Raji (cell line): ENCODE results near the gene SLC16A5.

ENCODE experiments used
- POLR2A ChIP-seq: IDR thresholded peaks from 2 replicates; pipeline ENCODE4 v1.6.1; 2011; ENCODE audit warnings: low read depth, low read length, control low read depth; ENCODE audit not compliant: insufficient read depth

The SLC16A5 gene

GRCh38 chr17:75087558-75088453, at the start of gene SLC16A5:
Gene SLC16A5, plus strand, starts transcription at chr17:75087954. Its CDS starts 5,683 bp downstream, at chr17:75093637.
- no peak for TF ChIP-seq POLR2A

GRCh38 chr17:75039238-75039637, 48.5 kb upstream of the SLC16A5 start:
- no peak for TF ChIP-seq POLR2A

GRCh38 chr17:75041656-75042280, 46.0 kb upstream of the SLC16A5 start:
- TF ChIP-seq POLR2A: no peak

- no peak for TF ChIP-seq POLR2A
These were observed 43.0 kb upstream of the SLC16A5 start for GRCh38 chr17:75044716-75045115.

GRCh38 chr17:75046407-75047289, 41.1 kb upstream of the SLC16A5 start, which contains the start of the genes ATP5PD and KCTD2:
Gene ATP5PD, minus strand, starts transcription at chr17:75046969. Its CDS starts 4,319 bp downstream, at chr17:75042650.
Gene KCTD2, plus strand, starts transcription at chr17:75047225. Its CDS starts 26 bp downstream, at chr17:75047251.
- TF ChIP-seq POLR2A: peak; percentile 99

GRCh38 chr17:75047398-75048098, 40.2 kb upstream of the SLC16A5 start:
- TF ChIP-seq POLR2A: no peak

DNA sequence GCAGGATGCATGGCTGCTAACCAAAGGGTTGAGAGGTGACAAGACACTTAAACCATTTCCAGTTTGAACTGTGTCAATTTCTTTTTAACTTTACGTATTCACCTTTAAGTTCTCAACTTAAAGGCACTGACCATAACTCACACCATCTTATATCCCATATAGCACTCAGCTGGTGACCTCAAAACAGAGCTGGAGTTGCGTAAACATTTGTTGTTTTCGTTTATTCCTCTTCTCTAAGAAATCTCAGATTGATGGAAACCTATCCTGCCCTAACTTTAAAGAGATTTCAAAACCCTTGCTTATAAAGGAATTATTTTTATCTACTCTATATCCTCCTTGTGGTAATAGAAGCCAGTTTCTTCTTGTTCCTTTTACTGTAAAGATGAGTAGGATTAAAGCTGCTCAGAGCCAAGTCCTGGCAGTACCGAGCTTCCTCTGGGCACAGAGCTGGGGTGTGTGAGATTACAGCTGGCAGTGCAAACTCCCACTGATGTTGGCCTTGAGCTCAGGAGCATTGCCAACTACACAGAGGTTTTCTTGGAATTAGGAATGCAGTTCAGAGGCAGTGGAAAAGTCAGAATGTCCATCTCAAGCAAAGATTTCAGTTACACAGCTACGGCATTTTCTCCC, 39.4 kb upstream of the SLC16A5 start:
- no peak for TF ChIP-seq POLR2A

- no peak for TF ChIP-seq POLR2A
These were observed 38.7 kb upstream of the SLC16A5 start for GRCh38 chr17:75049057-75049456.

DNA sequence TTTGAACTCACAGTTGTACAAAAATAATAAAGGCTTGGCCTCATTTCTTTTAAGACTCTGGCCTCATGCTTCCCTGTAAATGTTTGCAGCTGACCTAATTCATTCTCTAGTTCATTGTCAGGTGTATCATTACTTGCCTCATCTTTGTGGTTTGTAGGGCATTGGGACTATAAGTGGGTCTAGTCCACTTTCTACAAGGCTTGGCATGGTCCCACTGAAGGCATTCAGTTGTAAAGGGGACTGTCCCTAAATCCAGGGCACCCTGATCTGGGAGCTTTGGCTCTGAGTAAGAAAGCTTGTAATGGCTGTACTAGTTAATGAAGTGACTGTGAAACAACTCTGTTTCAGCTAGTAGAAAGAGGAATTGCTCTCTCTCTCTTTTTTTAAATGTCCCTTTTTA, 38.0 kb upstream of the SLC16A5 start:
- no peak for TF ChIP-seq POLR2A

DNA sequence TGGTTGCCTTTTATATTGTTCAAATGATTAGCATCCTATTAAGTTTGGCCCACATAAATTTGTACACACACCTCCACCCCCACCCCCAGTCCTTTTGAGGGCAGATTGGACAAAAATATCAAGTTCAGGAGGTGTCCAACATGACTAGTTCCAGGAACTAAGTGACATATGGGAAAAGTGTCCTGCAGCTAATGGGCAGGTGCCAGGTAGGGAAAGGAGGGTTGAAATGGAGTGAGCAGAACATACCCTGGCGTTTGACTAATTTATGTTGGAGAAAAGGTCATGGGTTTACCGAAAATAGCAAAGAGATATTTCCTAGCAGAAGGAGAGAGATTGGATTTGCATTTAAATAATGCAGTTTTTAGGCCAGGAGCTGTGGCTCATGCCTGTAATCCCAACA, 35.8 kb upstream of the SLC16A5 start:
- no peak for TF ChIP-seq POLR2A

GRCh38 chr17:75059369-75060345, 28.1 kb upstream of the SLC16A5 start:
- no peak for TF ChIP-seq POLR2A

DNA sequence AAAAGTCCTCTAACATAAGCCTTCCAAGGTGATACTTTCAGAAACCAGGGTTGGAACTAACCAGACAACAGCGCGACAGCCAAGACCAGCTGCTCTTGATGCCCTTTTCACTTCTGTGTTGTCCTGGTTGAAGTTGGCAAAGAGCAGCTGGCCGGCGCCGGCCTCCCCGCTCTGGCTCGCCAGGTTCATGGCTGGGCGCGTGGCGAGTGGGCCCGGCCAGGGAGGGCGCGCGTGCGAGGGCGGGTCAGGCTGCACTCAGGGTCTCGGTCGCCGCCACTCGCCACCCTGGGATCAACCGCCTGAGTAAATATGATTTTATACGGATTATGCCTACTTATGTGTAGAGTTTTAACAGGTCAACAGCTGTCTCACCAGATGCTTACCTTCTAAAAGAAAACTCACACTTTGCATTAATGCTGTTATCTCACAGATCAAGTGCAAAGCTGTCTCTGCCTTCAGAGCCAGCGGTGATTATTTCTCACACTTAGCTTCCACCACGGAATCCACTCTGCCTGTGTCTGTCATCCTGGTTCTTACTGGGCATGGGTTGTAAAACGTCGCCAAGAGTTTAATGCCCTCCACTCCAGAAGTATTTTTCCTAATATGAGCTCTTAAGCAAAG, 27.2 kb upstream of the SLC16A5 start:
- TF ChIP-seq POLR2A: no peak
